HG03342 (cell line): ENCODE measurements around the gene PDE9A.
"Not testable (repeated sequence)": the region's sequence is repeated elsewhere in the genome, so short reads cannot be mapped to it uniquely, and the experiment has no call there.

Experiments
- ATAC-seq: cut with Tn5 transposase; IDR thresholded peaks from one replicate; pipeline ENCODE4 v1.9.1; 2021; ENCODE audit warnings: mild to moderate bottlenecking, moderate library complexity; ENCODE audit not compliant: unreplicated experiment

The PDE9A gene

DNA sequence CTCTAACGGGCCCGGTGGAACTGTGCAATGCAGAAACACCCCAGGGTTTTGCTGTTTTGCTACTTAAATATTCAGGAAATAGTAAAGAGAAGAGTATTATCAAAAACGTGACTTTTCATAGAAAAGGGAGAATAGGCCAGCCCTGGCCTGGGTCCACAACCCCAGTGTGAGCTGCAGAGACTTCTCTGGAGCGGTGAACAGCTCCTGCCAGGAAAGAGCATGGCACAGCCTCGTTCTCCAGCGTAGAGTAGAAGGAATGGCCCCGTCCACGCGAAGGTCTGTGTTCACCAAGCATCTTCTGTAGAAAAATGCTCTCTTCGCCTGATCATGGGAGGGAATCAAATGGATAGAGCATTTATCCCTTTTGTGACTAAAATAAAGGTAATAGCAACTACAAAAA lies 51.4 kb downstream of the PDE9A start:
- ATAC-seq, result no peak

DNA sequence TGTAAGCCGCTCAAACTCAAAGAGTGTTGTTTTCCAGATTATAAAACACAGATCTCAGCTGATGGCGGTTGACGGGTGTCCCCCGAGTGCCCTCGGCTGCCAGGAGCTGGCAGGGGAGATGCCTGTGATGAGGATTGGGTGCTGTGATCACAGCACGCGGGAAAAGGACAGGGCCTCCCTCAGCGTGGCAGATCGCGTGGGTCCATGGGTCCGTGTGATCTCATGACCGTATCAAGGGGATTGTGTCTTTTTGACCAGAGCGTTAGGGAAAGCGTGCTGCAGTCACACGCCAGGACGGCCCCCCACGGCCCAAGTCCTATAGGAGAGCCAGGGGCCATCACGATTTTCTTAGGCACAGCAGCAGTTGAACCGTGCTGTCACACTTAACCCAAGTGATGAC lies 51.9 kb downstream of the PDE9A start:
- no peak for ATAC-seq

DNA sequence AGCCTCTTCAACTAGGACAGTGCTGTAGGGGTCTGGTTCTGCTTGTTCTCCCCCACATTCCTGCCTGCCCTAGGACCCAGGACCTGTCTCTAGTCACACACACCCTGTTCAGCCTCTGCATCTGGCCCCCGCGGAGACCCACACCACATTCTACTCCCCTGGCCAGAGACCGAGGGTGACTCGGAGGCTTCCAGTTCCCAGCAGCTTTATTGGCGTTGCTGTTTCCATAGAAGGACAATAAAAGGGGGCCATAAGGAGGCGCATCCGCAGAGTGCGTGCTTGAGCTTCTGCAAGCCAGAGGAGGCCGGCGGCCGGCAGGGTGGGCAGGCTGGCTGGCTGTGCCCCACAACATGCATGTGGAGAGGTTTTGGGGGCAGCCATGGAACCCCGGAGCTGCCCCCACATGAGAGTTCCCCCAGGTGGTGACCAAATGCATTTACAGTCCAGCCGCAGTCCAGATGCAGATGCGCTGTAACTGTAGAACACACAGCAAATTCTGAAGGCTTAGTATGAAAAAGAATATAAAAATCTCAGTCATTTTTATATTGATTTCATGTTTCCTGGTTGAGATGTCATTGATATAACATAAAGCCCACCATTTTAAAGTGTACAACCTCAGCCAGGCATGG lies 52.4 kb downstream of the PDE9A start:
- no peak for ATAC-seq

DNA sequence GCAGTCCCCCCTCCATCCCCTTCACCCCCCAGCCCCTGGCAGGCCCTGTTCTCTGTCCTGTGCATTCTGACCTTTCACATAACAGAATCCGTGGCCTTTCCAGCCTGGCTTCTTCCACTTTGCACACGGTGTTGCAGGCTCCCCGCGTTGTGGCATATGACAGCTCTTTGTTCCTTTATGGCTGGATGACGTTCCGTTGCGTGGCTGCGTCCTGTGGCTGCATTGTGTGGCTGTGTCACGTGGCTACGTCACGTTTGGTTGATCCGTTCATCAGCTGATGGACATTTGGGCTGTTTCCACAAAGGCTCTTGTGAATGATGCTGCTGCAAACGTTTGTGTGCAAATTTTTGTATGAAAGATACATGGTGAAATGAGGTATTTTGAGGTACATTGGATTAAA lies 53.3 kb downstream of the PDE9A start:
- no peak for ATAC-seq

DNA sequence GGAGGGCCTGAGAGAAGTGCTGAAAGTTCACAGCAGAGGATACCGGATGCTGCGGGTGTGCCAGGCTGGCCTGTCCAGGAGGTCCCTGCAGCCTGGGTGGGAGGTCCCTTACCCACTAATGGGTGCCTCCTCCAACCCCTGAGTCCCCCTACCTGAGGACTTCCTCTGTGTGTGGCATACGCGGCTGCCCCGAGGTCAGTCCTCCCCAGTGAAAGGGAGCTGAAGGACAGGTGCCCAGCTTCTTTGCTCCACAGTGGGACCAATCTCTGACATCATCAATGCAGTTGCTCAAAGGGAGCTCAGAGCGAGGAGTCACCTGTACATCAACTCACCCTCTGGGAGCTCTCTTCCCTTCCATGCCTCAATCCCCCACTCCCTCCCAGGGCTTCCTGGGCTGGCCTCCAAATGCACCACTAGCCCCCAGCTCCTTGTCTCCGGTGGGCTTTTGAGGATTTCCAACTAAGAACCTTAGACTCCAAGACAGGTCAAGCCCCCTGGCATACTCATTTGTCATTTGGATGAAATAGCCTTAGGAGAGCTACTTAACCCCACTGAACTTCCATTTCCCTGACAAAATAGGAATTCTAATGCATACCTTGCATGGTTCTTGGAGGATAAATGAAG lies 53.9 kb downstream of the PDE9A start:
- no peak for ATAC-seq

DNA sequence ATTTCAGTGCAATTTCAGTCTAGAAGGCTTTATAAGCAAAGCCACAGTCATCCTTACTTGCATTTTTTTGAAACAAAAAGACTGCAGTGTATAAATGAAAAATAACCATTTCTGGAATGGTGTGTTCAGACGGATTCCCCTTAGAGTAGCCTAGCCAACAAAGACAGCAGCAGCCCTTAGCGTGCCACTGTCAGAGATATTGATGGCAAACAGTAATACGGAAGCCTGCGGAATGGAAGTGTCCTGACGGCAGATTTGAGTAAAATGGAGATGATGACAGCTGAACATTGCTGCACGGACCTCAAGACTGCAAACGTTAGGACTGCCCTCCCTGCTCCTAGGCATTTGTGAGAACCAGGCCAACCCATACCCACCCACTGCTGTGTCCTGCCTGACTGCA lies 54.7 kb downstream of the PDE9A start:
- no peak for ATAC-seq

DNA sequence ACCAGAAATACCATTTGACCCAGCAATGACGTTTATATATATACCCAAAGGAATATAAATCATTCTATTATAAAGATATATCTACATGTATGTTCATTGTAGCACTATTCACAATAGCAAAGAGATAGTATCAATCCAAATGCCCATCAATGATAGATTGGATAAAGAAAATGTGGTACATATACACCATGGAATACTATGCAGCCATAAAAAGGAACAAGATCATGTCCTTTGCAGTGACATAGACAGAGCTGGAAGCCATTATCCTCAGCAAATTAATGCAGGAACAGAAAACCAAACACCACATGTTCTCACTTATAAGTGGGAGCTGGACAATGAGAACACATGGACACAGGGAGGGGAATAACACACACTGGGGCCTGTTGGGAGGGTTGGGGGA lies 55.5 kb downstream of the PDE9A start:
- ATAC-seq, result not testable (repeated sequence)

DNA sequence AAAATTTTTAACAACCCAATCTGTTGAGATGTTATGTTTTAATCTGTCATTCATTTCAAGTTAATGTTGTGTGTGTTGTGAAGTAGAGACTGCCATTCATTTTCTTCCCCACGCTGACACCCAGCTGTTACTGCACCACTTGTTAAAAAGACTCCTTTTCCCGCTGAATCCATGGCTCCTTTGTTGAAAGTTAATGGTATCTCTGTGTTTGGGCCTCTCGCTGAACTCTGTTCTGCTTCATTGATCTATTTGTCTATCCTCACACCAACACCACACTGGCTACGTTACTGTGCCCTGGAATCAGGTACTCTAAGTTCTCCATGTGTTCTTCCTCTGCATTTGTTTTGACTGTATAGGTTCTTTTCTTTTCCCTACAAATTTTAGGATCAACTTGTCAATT lies 58.2 kb downstream of the PDE9A start:
- ATAC-seq, result no peak

DNA sequence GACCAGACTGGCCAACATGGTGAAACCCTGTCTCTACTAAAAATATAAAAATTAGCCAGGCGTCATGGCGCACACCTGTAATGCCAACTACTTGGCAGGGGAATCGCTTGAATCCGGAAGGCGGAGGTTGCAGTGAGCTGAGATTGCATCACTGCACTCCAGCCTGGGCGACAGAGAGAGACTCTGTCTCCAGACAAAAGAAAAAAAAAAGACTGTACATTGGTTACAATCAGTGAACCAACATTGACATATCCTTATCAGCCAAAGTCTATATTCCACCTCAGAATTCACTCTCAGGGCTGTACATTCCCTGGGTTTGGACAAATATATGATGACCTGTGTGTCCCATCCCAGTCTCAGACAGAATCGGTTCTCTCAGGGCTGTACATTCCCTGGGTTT lies 62.0 kb downstream of the PDE9A start:
- not testable (repeated sequence) for ATAC-seq

DNA sequence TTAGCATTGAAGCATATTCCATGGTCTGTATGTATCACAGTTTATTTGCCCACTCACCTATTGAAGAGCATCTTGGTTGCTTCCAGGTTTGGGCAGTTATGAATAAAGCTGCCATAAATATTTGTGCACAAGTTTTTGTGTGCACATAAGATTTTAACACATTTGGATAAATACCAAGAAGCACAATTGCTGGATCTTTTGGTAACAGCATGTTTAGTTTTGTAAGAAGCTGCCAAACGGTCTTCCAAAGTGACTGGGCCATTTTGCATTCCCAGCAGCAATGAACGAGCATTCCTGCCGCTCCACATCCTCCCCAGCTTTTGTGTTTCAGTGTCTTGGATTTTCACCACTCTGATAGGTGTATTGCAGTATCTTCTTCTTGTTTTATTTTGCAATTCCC lies 62.7 kb downstream of the PDE9A start:
- ATAC-seq, result no peak

DNA sequence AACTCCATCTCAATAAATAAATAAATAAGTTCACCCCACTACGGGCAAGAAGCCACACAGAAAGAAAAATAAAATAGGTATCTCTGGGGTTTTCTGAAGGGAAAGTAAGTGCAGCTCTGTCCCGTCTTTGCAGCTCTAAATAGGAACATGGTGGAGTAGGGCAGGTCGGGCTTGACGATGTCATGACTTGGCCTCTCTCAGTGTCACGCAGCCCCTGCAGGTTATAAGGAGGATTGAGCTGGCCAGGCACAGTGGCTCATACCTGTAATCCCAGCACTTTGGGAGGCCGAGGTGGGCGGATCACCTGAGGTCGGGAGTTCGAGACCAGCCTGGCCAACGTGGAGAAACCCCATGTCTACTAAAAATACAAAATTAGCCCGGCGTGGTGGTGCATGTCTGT lies 67.1 kb downstream of the PDE9A start:
- not testable (repeated sequence) for ATAC-seq

DNA sequence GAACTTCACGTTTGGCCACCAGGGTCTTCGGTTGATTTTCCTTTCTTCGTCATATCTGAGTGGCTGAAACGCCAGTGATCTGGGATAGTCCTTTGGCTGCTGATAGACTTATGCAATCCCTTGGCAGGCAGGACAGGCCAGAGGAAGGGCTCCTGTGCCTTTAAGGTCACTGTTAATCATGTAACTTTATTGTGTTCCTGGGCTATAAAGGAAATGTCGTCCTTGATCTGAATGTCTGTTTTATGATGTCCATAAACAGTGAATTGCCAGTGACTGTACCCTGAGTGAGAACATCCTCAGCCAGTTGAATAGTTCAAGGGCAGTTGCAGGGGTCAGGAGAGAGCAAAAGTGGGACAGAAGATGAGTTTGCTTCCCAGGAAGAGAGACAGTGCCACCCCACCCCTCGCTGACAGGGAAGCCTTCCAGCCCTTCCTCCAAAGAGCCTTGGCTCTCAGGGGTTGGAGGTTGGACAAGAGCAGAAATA lies 68.0 kb downstream of the PDE9A start:
- ATAC-seq, result no peak

DNA sequence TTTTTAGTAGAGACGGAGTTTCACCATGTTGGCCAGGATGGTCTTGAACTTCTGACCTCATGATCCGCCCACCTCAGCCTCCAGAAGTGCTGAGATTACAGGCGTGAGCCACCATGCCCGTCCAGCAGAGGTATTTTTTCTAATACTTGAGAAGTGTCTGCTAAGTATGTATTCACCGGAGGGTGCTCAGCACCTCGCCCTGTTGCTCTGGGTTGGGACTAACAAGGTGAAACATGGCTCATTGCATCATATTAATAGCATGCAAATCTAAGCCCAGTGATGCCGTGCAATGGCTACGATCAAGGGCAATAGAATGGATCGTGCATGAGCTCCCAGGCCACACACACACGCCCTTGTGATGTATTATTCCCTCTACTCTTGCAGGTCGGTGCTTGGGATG lies 68.7 kb downstream of the PDE9A start:
- no peak for ATAC-seq

DNA sequence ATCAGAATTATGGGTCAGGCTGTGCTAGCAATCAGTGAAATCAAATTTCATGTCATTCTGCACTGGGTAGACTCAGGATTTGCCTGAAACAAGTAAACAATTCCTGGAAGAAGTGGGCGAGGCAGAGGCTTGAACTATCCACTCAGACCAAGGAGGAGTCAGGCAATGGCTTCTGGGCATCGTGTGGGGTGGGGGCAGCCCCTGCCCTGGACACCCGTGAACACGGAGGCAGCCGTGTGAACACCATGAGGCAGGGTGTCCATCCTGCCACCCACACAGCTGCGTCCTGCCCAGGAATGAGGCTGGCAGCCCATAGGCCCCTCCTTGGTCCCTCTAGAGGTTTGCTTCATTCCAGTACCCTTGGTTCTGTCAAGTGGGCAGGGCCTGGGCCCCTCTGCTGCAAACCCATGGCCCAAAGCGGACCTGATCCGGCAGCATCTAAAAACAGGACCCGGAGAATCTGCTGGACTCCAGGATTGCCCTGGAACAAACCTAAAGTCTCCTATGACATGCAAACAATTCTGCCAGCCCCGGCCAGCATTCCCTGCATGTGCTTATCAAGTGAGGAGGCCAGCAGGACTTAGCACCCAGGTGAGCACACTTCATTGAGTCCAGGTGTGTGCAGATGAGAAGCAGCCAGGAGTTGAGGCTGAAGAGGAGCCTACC lies 69.5 kb downstream of the PDE9A start:
- ATAC-seq, result no peak

DNA sequence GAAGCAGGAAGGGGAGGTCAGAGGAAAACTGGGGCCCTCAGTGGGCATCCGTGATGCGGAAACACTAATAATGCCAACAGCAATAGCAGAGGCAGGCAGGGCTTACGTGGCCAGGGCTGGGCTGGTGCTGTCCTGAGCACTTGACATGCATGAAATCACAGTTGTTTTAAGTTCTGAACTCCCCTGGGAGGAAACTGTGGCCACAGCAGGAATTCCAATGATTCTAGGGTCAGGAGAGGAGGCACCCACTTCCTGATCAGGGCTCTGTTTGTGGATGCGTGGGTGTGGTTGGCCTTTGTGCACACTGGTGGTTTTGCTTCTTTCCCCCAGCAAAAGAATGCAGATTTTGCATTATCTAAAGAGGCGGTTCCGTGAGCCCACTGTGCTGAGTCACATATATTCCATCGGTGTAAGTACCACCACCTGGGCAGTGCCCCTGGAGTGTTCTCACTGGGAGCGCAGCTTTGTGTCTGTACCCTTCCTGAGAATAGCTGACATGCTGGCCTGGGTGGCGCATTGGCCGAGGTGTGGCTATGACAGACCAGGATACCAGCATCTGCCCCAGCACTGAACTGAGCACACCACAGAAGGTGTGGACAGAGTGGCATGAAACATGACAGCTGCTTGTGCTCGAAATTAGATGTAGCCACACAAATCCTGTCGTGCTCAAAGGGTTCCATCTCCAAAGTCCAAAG lies 71.0 kb downstream of the PDE9A start:
- no peak for ATAC-seq

DNA sequence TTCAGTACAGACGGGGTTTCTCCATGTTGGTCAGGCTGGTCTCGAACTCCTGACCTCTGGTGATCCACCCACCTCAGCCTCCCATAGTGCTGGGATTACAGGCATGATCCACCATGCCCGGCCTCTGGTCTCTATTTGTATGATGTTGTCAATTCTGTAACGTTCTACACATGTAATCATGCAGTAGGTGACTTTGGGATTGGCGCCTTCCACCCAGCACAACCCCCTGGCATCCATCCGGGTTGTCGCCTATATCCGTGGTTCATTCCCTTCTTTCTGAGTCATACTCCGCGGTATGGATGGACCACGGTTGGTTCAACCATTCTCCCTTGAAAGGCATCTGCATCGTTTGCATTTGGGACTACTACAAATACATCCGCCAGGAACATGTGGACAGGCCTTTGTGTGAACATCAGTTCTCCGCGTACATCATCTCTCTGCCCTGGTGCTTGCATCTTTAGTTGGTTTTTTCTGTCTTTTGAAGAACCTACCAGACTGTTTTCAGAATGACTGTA lies 72.1 kb downstream of the PDE9A start:
- no peak for ATAC-seq

DNA sequence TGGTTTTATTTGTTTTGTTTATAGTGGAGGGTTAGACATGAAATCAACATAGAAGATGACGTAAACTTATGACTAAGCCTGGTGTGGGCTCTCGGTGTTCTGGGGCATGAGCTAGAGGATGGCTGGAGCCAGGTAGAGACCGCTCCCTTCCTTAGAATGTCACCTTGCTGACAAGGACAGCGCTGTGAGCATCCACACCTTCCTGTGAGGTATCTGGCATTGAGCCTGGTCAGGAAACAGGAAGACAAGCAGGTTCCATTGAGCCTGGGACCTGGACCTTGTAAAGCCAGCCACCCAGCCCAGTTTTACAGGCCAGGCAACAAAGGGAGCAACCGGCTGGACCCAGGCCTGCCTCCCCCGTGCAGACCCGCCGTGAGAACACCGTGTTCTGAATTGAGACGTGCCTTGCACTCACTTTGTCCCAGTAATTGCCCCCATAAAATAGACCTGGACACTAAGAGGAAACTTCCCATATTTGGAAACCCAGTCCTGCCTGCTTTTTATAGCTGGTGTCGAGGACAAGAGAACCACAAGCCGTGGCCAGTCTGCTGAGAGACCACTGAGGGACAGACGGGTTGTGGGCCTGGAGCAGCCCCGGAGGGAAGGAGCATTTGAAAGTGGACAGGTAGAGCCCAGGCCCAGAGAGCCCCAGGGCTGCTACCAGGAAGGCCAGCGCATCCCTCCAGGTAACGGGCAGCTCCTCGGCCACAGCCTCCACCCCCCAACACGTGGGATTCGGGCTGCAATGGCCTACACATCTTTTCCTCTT lies 78.0 kb downstream of the PDE9A start:
- no peak for ATAC-seq

DNA sequence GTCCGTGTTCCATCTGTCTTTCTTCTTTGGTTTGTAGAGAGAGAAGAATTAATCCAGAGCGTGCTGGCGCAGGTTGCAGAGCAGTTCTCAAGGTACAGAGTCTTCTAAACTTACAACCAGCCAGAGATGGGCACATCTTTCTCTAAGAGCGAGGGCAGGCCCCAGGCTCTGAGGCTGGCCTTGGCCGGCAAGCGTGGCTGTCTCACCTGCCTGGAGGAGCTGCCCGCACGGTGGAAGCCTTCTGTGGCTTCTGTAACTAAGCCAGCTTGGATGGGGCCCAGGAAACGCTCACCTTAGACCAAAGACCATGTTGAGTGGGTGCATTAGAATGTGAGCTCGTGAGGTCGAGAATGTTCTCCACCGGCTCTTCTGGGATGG lies 78.6 kb downstream of the PDE9A start:
- ATAC-seq, result no peak

DNA sequence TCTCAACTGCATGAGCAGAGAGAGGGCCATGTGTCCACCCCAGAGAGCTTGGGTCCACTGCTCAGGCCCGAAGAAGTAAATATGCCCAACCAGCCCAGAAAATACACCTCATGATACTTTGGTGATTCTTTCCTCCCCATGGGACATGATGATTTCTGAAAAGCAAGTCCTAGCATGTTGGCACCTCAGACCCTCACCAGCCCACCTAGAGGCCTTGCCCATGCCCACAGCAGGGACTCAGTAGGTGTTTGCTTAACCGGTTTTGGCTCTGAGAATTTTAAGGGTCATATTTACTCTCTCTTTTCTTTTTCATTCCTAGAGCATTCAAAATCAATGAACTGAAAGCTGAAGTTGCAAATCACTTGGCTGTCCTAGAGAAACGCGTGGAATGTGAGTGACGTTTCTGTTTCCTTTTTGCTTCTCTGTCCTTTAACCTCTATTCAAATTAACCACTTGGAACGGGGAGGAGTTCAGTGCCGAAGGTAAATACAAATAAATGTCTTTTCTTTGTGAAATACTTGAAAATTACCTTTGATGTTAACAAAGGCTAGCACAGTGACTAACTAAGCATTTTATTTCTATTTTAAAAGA lies 79.7 kb downstream of the PDE9A start:
- no peak for ATAC-seq

DNA sequence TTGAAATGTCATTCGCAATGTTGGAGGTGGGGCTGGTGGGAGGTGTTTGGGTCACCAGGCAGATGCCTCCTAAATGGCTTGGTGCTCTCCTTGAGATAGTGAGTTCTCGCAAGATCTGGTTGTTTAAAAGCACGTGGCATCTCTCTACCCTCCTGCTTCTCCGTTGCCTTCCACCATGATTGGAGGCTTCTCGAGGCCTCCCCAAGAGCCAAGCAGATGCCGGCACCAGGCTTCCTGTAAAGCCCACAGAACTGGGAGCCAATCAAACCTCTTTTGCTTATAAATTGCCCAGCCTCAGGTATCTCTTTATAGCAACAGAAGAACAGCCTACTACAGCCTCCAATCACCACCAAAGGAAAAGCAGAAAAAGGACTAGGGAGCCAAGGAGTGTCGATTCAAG lies 80.5 kb downstream of the PDE9A start:
- ATAC-seq, result no peak
